ENCODE results near the gene TTF2.
A peak's percentile ranks its signal among the peaks of the same experiment; 100 is the strongest.
"Not testable (repeated sequence)": the region's sequence is repeated elsewhere in the genome, so short reads cannot be mapped to it uniquely, and the experiment has no call there.

TTF2 gene

GRCh38 chr1:117121589-117122329 lies 61.6 kb downstream of the TTF2 start, which contains the start of gene TRIM45:
TRIM45 (minus strand) TSS chr1:117121749; CDS start chr1:117121201, 548 bp downstream.
- peak; percentile 89 for DNase-seq (ENCODE audit: low spot score)

GRCh38 chr1:117122330-117123025 lies 62.4 kb downstream of the TTF2 start:
- no peak for DNase-seq (ENCODE audit: low spot score)

DNA sequence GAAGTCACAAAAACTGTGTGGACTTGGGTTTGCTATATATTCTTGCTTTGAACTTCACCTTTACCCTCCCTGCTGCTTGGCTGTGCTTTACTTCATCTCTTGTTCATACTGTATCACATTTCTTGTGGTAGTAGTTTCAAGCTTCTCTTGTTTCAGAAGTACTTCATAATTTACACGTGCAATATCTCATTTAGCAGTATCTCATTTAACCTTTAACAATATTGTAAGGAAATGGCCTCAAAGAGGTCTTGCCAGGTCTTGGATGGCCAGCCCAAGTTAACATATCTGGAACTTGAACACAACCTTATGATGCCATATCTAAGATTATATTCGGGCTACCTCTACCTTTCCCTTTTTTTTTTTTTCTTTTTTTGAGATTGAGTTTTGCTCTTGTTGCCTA lies 63.1 kb downstream of the TTF2 start:
- no peak for DNase-seq (ENCODE audit: low spot score)

DNA sequence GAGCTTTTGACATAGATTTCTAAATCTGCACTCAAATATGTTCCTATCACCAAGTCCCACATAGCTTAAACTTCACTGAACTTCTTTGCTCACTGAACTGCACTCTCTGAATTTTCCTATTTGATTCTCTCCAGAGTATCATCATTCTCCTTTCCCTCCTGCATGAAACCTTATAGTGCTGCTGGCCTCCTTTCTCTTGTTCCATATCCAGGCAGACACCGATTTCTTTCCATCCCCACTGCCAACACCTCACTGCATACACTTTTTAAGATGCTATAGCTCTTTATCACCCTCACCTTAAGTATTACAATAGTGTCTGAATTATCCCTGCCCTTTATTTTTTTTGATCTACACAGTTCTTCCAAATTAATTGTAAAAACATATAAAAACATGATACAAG lies 64.5 kb downstream of the TTF2 start:
- no peak for DNase-seq (ENCODE audit: low spot score)

- no peak for DNase-seq (ENCODE audit: low spot score)
These were observed 67.7 kb downstream of the TTF2 start for GRCh38 chr1:117127795-117128194.

- peak; percentile 32 for DNase-seq (ENCODE audit: low spot score)
These were observed 68.4 kb downstream of the TTF2 start for GRCh38 chr1:117128323-117129079.

- no peak for DNase-seq (ENCODE audit: low spot score)
These were observed 70.4 kb downstream of the TTF2 start for GRCh38 chr1:117130526-117130925.

DNA sequence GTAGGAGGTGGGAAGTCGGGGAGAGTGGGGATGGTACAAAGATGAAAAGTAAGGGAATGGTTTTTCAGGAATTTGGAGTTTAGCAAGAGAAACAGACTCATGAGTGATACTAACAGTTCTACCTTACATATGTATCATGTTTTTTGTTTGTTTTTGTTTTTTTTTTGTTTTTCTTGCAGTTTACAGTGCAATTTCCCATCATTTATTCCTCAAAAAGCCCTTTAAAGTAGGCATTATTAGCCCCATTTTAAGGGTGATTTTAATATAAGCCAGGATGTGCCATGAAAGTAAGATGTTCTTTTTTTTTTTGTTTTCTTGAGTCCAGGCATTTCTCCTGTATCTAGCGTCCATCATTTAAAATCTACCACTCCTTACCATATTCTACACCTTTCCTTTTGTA lies 75.2 kb downstream of the TTF2 start:
- DNase-seq (ENCODE audit: low spot score) = no peak

GRCh38 chr1:117136749-117137148 lies 76.6 kb downstream of the TTF2 start:
- DNase-seq (ENCODE audit: low spot score) = no peak

- no peak for DNase-seq (ENCODE audit: low spot score)
These were observed 77.2 kb downstream of the TTF2 start for GRCh38 chr1:117137281-117137855.

DNA sequence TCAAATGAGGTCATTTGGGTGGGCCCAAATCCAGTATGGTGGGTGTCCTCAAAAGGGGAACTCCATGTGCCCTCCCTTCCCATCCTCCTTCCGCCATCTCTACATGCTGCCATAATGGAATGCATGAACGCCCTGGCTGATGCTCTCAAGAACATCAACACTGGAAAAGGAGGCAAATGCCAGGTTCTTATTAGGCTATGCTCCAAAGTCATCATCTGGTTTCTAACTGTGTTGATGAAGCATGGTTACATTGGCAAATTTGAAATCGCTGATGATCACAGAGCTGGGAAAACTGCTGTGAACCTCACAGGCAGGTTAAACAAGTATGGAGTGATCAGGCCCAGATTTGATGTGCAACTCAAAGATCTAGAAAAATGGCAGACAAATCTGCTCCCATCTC lies 78.0 kb downstream of the TTF2 start:
- DNase-seq (ENCODE audit: low spot score) = no peak

DNA sequence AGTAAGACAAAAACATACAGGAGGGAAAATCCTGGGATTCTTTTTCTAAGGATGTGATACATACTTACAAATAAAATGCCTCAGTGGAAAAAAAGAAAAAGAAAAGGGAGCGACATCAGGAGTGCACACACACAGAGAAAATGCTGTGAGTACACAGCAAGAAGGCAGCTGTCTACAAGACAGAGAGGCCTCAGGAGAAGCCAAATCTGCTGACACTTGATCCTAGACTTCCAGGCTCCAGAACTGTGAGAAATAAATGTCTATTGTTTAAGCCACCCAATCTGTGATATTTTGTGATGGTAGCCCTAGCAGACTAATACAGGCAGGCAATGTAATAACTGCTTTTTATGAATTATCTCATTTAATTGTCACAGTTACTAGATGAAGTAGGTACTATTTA lies 78.4 kb downstream of the TTF2 start:
- no peak for DNase-seq (ENCODE audit: low spot score)

- no peak for DNase-seq (ENCODE audit: low spot score)
These were observed 82.1 kb downstream of the TTF2 start for GRCh38 chr1:117142200-117142599.

- no peak for DNase-seq (ENCODE audit: low spot score)
These were observed 83.0 kb downstream of the TTF2 start for GRCh38 chr1:117143172-117143571.

DNA sequence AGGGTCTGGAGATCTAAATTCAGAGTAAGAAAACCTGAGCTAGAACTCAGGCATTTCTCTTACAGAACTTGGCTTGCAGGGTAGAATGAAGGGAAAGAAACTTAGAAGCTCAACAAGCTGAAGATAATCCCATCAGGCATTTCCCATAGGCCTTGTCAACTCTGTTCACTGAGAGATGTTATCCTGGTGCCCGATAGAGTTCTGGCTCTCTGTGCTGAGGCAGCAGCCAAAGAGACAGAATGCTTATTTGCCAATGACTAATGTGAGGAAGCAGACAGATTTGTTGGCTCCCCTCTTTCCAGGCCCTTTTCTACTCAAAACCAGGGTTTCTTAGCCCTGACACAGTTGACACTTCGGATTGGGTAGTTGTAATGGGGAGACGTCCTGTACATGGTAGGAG lies 83.7 kb downstream of the TTF2 start:
- no peak for DNase-seq (ENCODE audit: low spot score)

- DNase-seq (ENCODE audit: low spot score) = no peak
These were observed 85.9 kb downstream of the TTF2 start for GRCh38 chr1:117146072-117146471.

DNA sequence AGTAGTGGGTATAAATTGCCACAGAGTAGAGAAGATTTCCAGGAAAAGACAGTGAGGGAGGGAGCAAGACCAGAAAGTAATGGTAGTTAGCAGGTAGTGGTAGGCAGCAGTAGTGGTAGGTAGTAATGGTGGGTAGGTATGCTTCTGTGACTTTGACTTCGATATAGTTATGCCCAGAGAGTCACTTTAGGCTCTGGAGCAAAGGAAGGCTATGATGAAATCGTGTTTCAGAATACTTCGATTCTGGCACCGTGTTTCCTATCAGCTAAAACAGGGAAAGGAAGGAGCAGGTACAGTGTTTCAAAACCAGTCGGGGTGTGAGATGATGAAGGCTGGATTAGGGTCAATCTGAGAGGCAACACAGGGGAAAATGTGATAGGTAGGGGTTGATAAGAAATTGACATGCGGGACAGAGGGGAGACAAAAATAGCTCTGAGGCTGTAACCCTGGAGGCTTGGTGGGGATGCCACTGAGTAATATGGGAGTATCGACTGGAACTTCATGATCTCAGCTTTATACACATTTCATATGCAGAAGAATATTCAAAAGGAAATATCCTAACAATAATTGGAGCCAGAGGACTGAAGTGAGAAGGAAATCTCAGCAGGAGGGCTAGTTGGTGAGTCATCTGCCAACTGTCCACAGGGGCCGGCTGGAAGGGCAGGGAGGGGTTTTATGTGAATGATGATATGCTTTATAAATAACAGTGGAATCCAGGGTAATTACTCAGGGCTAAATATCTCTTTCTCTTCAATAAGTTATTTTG lies 86.6 kb downstream of the TTF2 start:
- no peak for DNase-seq (ENCODE audit: low spot score)

- DNase-seq (ENCODE audit: low spot score) = no peak
These were observed 87.3 kb downstream of the TTF2 start for GRCh38 chr1:117147341-117147831.

DNA sequence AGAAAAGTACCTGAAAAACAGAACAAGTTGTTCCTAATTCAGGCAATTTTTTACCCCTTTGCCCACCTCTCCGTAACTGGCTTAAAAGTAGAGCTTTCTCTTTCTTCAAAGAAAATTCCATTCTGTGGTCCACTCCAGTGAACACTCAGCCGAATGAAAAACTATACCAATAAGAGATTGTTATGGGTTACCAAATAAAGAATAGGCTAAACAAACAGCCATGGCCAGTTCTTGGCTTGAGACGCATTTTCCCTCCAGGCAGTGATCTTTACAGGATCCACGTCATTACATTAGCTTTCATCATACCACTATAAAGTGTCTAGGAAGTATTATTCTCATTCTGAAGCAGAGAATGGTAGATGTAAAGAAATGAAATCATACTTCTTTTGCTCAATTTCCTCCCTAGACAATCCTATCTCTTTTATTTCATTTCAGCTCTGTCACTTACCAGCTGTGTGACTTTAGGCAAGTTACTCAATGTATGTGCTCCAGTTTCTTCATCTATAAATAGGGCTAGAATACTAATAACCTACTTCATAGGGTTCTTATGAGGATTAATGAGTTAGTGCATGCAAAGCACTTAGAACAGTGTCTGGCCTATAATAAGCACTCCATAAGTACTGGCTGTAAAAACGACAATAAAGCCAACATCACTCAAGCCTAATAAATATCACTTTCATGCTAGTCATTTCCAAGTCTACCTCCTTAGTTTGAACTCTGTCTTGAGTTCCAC lies 87.9 kb downstream of the TTF2 start:
- DNase-seq (ENCODE audit: low spot score) = no peak

DNA sequence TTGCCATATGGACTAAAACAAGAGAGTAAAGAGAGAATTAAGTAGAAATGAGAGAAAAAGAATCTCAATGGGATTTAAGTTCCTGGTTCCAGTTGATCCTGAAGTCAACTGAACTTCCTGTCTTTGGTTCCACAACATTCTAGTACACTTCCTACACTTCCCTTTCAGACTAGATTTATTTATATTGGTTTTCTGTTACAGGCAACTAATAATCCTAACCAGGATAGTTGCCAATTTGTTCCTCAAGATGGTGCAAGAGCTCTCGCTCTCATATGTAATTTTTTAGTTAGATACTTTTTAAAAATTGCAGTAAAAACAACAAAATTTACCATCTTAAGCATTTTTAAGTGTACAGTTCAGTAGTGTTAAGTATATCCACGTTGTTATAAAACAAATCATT lies 90.2 kb downstream of the TTF2 start:
- no peak for DNase-seq (ENCODE audit: low spot score)

DNA sequence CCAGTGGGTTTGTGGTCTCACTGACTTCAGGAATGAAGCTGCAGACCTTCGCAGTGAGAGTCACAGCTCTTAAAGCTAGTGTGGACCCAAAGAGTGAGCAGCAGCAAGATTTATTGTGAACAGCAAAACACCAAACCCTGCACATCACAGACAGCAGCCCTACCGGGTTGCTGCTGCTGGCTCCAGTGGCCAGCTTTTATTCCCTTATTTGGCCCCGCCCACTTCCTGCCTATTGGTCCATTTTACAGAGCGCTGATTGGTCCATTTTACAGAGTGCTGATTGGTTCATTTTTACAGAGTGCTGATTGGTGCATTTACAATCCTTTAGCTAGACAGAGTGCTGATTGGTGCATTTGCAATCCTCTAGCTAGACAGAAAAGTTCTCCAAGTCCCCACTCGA lies 91.2 kb downstream of the TTF2 start:
- not testable (repeated sequence) for DNase-seq (ENCODE audit: low spot score)
